GM23338 (cell line): Measurements from ENCODE around the gene KPNA6. TPM values are rescaled to one million over a fixed set of nuclear protein-coding genes. Genes with fewer than 3 reads are reported as not detected.

Source experiments
- ATAC-seq: fragments of 200-7000 bp; cut with Tn5 transposase; 3 replicates; pipeline ENCODE4 v1.9.1; 2020
- DNase-seq: peaks from one replicate; pipeline ENCODE4 v3.0.0-alpha.2; 2015; ENCODE audit warnings: low spot score
- H2AFZ ChIP-seq: fragments of 200-600 bp; sonication (generic); 2 replicates; pipeline ENCODE4 v1.8.0; 2016; ENCODE audit warnings: antibody characterized with exemption, mild to moderate bottlenecking, moderate library complexity
- H3F3A ChIP-seq: fragments of 200-600 bp; sonication (generic); replicated peaks from 2 replicates; pipeline ENCODE4 v1.8.0; 2017; ENCODE audit warnings: antibody characterized with exemption, mixed run types, low read depth
- H3K27ac ChIP-seq: fragments of 200-600 bp; sonication (generic); 2 replicates; pipeline ENCODE4 v1.6.1; 2016; ENCODE audit warnings: low read depth
- H3K27me3 ChIP-seq: fragments of 200-600 bp; sonication (generic); 2 replicates; pipeline ENCODE4 v1.8.0; 2016; ENCODE audit warnings: mild to moderate bottlenecking, mixed run types, moderate library complexity; ENCODE audit not compliant: insufficient read depth
- H3K36me3 ChIP-seq: fragments of 200-600 bp; sonication (generic); 2 replicates; pipeline ENCODE4 v1.8.0; 2016; ENCODE audit warnings: mild to moderate bottlenecking; ENCODE audit not compliant: insufficient read depth
- H3K4me1 ChIP-seq: fragments of 200-600 bp; sonication (generic); 2 replicates; pipeline ENCODE4 v1.8.0; 2016; ENCODE audit warnings: mild to moderate bottlenecking, moderate library complexity; ENCODE audit not compliant: insufficient read depth
- H3K4me2 ChIP-seq: fragments of 200-600 bp; sonication (generic); 2 replicates; pipeline ENCODE4 v1.7.1; 2017; ENCODE audit warnings: mixed run types
- H3K4me3 ChIP-seq: fragments of 200-600 bp; sonication (generic); 2 replicates; pipeline ENCODE4 v1.6.1; 2016; ENCODE audit warnings: mixed run types
- H3K79me2 ChIP-seq: fragments of 200-600 bp; sonication (generic); replicated peaks from 2 replicates; pipeline ENCODE4 v1.8.0; 2017; ENCODE audit warnings: mild to moderate bottlenecking; ENCODE audit not compliant: insufficient read depth
- H3K9me2 ChIP-seq: fragments of 200-600 bp; sonication (generic); 2 replicates; pipeline ENCODE4 v1.8.0; 2017; ENCODE audit not compliant: insufficient read depth
- H4K20me1 ChIP-seq: fragments of 200-600 bp; sonication (generic); replicated peaks from 2 replicates; pipeline ENCODE4 v1.8.0; 2017; ENCODE audit warnings: mild to moderate bottlenecking; ENCODE audit not compliant: insufficient read depth
- H3K27ac Mint-ChIP-seq: 2 replicates; pipeline ENCODE4 v1.8.0; 2020; ENCODE audit warnings: inconsistent platforms, mild to moderate bottlenecking, moderate library complexity, mixed read lengths
- H3K27me3 Mint-ChIP-seq: 3 replicates; pipeline ENCODE4 v1.8.0; 2022; ENCODE audit warnings: low read depth, mild to moderate bottlenecking, moderate library complexity, mixed read lengths, inconsistent platforms; ENCODE audit not compliant: insufficient read depth, poor library complexity
- H3K36me3 Mint-ChIP-seq: 3 replicates; pipeline ENCODE4 v1.8.0; 2021; ENCODE audit warnings: low read depth, mild to moderate bottlenecking, inconsistent platforms, moderate library complexity, mixed read lengths
- H3K4me1 Mint-ChIP-seq: 3 replicates; pipeline ENCODE4 v1.8.0; 2020; ENCODE audit warnings: mild to moderate bottlenecking, inconsistent platforms, mixed read lengths
- H3K4me3 Mint-ChIP-seq: 3 replicates; pipeline ENCODE4 v1.8.0; 2021; ENCODE audit warnings: moderate library complexity, mild to moderate bottlenecking, inconsistent platforms, mixed read lengths
- H3K9me3 Mint-ChIP-seq: 3 replicates; pipeline ENCODE4 v1.8.0; 2020; ENCODE audit warnings: moderate library complexity, mild to moderate bottlenecking, inconsistent platforms, mixed read lengths
- CREB1 ChIP-seq: fragments of 250-450 bp; sonication (Bioruptor Pico); IDR thresholded peaks from 2 replicates; pipeline ENCODE4 v1.5.0; 2020; ENCODE audit warnings: low read depth, mild to moderate bottlenecking, moderate library complexity
- ETS1 ChIP-seq: IDR thresholded peaks from 2 replicates; pipeline ENCODE4 v1.6.1; 2016; ENCODE audit warnings: antibody characterized with exemption
- EZH2 ChIP-seq: fragments of 200-600 bp; sonication (generic); IDR thresholded peaks from one replicate; pipeline ENCODE4 v1.8.0; 2017; ENCODE audit warnings: antibody characterized with exemption, mild to moderate bottlenecking, low read depth; ENCODE audit not compliant: unreplicated experiment
- EZH2phosphoT487 ChIP-seq: fragments of 200-600 bp; sonication (generic); IDR thresholded peaks from one replicate; pipeline ENCODE4 v1.8.1; 2018; ENCODE audit warnings: antibody characterized with exemption; ENCODE audit not compliant: unreplicated experiment
- JUNB ChIP-seq: IDR thresholded peaks from one replicate; pipeline ENCODE4 v1.6.1; 2016; ENCODE audit warnings: antibody characterized with exemption; ENCODE audit not compliant: unreplicated experiment
- NANOG ChIP-seq: IDR thresholded peaks from 2 replicates; pipeline ENCODE4 v1.6.1; 2016; ENCODE audit warnings: antibody characterized with exemption, borderline replicate concordance
- POLR2AphosphoS5 ChIP-seq: IDR thresholded peaks from 2 replicates; pipeline ENCODE4 v1.6.1; 2016; ENCODE audit warnings: antibody characterized with exemption, low read depth
- REST ChIP-seq: IDR thresholded peaks from one replicate; pipeline ENCODE4 v1.6.1; 2018; ENCODE audit warnings: antibody characterized with exemption; ENCODE audit not compliant: unreplicated experiment
- STAT1 ChIP-seq: IDR thresholded peaks from one replicate; pipeline ENCODE4 v1.6.1; 2016; ENCODE audit warnings: antibody characterized with exemption; ENCODE audit not compliant: unreplicated experiment
- ZNF114 ChIP-seq: fragments of 250-450 bp; sonication (Bioruptor Pico); IDR thresholded peaks from 2 replicates; pipeline ENCODE4 v1.5.0; 2020; ENCODE audit warnings: mild to moderate bottlenecking, moderate library complexity
- ZNF331 ChIP-seq: fragments of 250-450 bp; sonication (Bioruptor Pico); IDR thresholded peaks from 2 replicates; pipeline ENCODE4 v1.5.0; 2020; ENCODE audit warnings: low read depth, mild to moderate bottlenecking, moderate library complexity
- polyA plus RNA-seq: library from polyadenylated mRNA; unstranded; fragments of >200 nt; fragmentation: Nextera tagmentation; extraction: Ambion mirVana; gene quantifications from 2 replicates; pipeline ENCODE4 v1.2.1, GENCODE V29; 2016
- total RNA-seq: library from RNA; depleted of rRNA; stranded (reverse); fragments of >200 nt; shearing (Covaris generic); gene quantifications from 2 replicates; pipeline ENCODE4 v1.2.3, GENCODE V29; 2014
- TF ChIP-seq, protein P1 (sequence below): fragments of 250-450 bp; sonication (Bioruptor Pico); IDR thresholded peaks from 2 replicates; pipeline ENCODE4 v1.5.0; 2020; ENCODE audit warnings: mild to moderate bottlenecking, moderate library complexity
- TF ChIP-seq, protein P2 (sequence below), 2 experiments: fragments of 200-600 bp in 1 of 2; sonication (generic) in 1 of 2; conservative IDR thresholded peaks; 2 replicates each; pipeline versions ENCODE4 v1.5.1 to v1.6.1; 2016 to 2017; ENCODE audit warnings: antibody characterized with exemption in 2 of 2, low read depth in 2 of 2, mild to moderate bottlenecking in 2 of 2, moderate library complexity in 1 of 2

Gene KPNA6
- total and polyA plus RNA-seq, 2 experiments from 2014 or later: 28.6 to 72.2 TPM

DNA sequence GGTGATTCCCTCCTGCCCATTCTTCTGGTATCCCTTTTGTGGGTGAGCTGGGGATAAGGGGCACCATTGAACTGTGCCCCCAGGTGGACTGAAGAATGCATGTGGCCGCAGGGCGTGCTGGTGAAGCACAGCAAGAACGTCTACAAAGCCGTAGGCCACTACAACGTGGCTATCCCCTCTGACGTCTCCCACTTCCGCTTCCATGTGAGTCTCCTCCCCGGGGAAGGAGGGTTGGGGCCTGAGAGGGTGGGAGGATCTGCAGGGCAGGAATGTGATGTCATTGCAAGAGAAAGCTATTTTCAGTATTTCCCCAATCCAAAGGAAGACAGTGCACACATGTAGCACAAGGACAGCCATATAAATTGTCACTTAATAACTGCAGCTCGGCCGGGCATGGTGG, 7.5 kb upstream of the KPNA6 start:
- H3K4me1 ChIP-seq: no peaks in the 10 kb centered on the region
- no peak overlapping the region for H3K4me2 ChIP-seq
- no peaks in the 10 kb centered on the region for H3K9me2 ChIP-seq
- no peaks in the 10 kb centered on the region; the same call in 2 of the 3 replicates for H3K9me3 Mint-ChIP-seq
- ATAC-seq: no peak
- 0 out of 2 replicates have a peak, but pooled peaks cover 13% of the 10 kb centered on the region for H4K20me1 ChIP-seq
- peaks cover 44% of the 10 kb centered on the region for H3K36me3 Mint-ChIP-seq
- H3K4me3 ChIP-seq: no peak overlapping the region
- no peaks in the 10 kb centered on the region for H3K79me2 ChIP-seq
- H3K4me3 Mint-ChIP-seq: no peak overlapping the region
- no peak overlapping the region for H2AFZ ChIP-seq
- TF ChIP-seq STAT1: no peak
- TF ChIP-seq, protein P1, sequence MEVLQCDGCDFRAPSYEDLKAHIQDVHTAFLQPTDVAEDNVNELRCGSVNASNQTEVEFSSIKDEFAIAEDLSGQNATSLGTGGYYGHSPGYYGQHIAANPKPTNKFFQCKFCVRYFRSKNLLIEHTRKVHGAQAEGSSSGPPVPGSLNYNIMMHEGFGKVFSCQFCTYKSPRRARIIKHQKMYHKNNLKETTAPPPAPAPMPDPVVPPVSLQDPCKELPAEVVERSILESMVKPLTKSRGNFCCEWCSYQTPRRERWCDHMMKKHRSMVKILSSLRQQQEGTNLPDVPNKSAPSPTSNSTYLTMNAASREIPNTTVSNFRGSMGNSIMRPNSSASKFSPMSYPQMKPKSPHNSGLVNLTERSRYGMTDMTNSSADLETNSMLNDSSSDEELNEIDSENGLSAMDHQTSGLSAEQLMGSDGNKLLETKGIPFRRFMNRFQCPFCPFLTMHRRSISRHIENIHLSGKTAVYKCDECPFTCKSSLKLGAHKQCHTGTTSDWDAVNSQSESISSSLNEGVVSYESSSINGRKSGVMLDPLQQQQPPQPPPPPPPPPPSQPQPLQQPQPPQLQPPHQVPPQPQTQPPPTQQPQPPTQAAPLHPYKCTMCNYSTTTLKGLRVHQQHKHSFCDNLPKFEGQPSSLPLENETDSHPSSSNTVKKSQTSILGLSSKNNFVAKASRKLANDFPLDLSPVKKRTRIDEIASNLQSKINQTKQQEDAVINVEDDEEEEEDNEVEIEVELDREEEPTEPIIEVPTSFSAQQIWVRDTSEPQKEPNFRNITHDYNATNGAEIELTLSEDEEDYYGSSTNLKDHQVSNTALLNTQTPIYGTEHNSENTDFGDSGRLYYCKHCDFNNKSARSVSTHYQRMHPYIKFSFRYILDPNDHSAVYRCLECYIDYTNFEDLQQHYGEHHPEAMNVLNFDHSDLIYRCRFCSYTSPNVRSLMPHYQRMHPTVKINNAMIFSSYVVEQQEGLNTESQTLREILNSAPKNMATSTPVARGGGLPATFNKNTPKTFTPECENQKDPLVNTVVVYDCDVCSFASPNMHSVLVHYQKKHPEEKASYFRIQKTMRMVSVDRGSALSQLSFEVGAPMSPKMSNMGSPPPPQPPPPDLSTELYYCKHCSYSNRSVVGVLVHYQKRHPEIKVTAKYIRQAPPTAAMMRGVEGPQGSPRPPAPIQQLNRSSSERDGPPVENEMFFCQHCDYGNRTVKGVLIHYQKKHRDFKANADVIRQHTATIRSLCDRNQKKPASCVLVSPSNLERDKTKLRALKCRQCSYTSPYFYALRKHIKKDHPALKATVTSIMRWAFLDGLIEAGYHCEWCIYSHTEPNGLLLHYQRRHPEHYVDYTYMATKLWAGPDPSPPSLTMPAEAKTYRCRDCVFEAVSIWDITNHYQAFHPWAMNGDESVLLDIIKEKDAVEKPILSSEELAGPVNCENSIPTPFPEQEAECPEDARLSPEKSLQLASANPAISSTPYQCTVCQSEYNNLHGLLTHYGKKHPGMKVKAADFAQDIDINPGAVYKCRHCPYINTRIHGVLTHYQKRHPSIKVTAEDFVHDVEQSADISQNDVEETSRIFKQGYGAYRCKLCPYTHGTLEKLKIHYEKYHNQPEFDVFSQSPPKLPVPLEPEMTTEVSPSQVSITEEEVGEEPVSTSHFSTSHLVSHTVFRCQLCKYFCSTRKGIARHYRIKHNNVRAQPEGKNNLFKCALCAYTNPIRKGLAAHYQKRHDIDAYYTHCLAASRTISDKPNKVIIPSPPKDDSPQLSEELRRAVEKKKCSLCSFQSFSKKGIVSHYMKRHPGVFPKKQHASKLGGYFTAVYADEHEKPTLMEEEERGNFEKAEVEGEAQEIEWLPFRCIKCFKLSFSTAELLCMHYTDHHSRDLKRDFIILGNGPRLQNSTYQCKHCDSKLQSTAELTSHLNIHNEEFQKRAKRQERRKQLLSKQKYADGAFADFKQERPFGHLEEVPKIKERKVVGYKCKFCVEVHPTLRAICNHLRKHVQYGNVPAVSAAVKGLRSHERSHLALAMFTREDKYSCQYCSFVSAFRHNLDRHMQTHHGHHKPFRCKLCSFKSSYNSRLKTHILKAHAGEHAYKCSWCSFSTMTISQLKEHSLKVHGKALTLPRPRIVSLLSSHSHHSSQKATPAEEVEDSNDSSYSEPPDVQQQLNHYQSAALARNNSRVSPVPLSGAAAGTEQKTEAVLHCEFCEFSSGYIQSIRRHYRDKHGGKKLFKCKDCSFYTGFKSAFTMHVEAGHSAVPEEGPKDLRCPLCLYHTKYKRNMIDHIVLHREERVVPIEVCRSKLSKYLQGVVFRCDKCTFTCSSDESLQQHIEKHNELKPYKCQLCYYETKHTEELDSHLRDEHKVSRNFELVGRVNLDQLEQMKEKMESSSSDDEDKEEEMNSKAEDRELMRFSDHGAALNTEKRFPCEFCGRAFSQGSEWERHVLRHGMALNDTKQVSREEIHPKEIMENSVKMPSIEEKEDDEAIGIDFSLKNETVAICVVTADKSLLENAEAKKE (CRISPR knock-in tag): no peak
- no peak for TF ChIP-seq JUNB
- no peak for TF ChIP-seq ZNF114 (CRISPR knock-in tag)
- TF ChIP-seq, protein P2, sequence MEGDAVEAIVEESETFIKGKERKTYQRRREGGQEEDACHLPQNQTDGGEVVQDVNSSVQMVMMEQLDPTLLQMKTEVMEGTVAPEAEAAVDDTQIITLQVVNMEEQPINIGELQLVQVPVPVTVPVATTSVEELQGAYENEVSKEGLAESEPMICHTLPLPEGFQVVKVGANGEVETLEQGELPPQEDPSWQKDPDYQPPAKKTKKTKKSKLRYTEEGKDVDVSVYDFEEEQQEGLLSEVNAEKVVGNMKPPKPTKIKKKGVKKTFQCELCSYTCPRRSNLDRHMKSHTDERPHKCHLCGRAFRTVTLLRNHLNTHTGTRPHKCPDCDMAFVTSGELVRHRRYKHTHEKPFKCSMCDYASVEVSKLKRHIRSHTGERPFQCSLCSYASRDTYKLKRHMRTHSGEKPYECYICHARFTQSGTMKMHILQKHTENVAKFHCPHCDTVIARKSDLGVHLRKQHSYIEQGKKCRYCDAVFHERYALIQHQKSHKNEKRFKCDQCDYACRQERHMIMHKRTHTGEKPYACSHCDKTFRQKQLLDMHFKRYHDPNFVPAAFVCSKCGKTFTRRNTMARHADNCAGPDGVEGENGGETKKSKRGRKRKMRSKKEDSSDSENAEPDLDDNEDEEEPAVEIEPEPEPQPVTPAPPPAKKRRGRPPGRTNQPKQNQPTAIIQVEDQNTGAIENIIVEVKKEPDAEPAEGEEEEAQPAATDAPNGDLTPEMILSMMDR (conservative IDR thresholded peaks at IDR 0.05; ENCODE audit: low read depth in 2 of 2): no peak
- no peak for TF ChIP-seq POLR2AphosphoS5
- TF ChIP-seq NANOG: no peak
- TF ChIP-seq REST: no peak
- no peak for TF ChIP-seq EZH2phosphoT487
- no peak for TF ChIP-seq EZH2
- TF ChIP-seq CREB1 (CRISPR knock-in tag): no peak
- TF ChIP-seq ZNF331 (CRISPR knock-in tag): no peak
- TF ChIP-seq ETS1: no peak
- H3K27me3 ChIP-seq: no peaks in the 10 kb centered on the region
- DNase-seq: no peak
- H3F3A ChIP-seq: 0 out of 2 replicates have a peak, but pooled peaks cover 4% of the 10 kb centered on the region
- no peaks in the 10 kb centered on the region for H3K4me1 Mint-ChIP-seq
- H3K27ac ChIP-seq: no peak overlapping the region
- H3K36me3 ChIP-seq: peaks cover 4% of the 10 kb centered on the region; the same call in 1 of the 2 replicates
- H3K27ac Mint-ChIP-seq: no peak overlapping the region
- peaks cover 4% of the 10 kb centered on the region for H3K27me3 Mint-ChIP-seq
